Stimulated activated CD4-positive, alpha-beta T cell treated with anti-CD3 and anti-CD28 coated beads, Interleukin-1b, Interleukin-23, amount 100 ng/mL, for 4 hours (primary cell): ENCODE measurements around the gene CROCC2.

Source experiments
- DNase-seq, 2 donors: peaks; one replicate each; pipeline ENCODE4 v3.0.0-alpha.2; 2020; ENCODE audit warnings: low read depth in 2 of 2

The CROCC2 gene

DNA sequence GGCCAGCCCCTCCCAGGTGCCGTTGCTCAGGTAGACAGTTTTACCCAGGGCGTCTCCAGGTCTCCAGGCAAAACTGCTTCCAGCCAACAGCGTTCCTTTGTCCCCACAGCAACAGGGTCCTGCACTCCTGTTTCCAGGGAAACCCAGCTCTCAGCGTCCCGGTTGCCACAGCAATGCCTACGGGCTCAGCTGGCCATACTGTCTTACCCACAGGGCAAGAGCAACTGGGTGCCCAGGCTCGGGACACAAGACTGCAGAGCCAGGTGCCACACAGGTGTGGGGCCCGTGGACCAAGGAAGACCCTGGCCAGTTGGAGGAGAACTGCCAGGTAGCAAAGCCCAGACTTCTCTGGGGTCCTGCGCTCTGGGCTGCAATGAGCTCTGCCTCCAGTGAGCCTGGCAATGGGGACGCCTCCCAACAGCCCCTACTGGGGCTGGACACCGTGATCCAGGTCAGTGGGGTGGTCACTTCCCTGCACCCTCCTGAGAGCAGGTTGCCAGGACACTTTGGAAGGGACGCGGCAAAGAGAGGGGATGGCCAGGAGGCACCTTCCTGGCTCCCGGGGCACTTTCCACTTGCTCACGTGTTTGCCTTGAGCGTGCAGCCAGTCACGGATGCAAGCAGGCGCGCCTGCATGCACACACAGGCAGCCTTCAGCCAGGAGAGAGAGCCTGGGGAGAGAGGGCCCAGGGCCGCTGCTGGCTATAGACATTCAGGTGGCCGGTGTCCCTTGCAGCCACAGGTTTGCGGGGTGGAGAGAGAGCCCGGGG lies at the start of gene CROCC2:
CROCC2 (plus strand) TSS at position 196 of the 770 bp plus-strand sequence; CDS start at position 374, 178 bp downstream.
- DNase-seq, result no peak

DNA sequence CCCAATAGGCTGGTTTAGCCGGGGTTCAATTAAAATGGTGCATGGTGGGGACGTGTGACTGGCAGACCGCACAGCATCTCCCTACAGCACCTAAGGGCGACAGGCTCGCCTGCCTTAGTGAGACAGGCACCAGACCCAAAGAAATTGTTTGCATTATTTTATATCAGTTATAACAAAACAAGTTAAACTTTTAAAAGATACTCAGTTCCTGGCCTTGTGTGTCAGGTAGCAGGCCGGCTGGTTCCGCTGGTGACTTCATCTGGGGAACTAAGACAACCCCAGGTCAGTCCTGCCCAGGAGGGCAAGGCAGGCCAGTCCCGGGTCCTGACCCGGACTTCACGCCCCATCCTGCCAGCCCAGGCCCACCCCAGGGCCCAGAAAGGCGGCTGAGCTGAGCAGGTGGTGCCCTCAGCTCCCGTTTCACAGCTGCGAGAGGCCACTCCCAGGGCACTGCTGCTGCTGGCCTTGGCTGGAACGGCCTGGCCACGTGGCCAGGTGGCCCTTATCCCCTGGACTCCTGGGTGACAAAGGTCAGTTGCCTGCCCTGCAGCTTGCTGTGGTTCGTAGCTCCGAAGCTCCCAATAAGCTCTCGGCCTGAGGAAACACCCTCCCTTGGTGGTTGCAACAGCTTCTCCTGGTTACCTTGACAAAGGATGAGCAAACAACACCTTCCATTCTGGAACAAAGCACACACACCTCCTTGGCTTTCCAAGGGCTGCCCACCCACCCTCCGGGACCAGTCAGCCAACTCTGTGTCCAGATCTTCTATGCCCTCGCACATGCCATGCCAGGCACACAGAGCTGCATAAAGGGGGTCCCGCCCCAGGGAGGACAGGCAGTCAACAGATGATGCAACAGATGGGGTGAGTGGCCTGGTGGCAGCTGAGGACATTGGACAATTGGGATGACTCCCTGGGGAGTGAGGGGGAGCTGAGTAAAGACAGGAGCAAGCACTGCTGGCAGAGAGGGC lies 48.8 kb upstream of the CROCC2 start:
- DNase-seq, result no peak

DNA sequence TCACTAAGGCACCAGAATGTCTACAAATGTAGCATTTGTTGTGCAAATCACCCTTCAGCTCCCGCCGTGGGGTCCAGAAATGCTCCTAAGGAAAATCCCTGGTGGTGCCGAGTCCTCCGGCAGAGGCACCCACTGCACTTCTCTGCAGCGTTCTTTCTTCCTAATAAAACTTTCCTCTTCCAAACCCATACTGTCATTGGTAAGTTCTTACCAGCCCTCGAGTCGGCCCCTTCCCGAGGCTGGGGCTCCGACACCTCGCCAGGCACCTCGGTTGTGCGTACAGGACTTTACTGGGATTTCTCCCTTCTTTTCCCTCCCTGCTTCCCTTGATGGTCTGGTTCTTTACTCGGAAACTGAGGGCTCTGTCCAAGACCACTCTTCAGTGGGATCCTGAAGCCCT lies 47.8 kb upstream of the CROCC2 start:
- DNase-seq, result no peak

DNA sequence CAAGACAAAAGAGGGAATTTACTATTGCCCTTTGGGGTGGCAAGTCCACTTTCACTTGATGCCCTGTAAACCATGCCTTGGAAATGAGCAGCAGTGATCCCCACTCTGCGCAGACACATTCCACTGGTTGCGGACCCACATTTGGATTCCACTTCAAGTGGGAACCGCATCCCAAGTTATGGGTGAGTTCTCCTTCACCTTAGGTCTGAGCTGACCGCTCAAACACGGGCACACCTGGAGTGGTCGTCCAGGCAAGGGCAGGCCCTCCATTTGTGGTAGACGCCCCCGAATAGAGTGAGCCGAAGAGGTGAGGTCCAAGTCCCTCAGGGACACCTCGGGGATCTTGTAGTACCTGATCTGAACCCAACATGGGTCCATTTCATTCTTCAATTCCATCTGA lies 47.3 kb upstream of the CROCC2 start:
- no peak for DNase-seq

DNA sequence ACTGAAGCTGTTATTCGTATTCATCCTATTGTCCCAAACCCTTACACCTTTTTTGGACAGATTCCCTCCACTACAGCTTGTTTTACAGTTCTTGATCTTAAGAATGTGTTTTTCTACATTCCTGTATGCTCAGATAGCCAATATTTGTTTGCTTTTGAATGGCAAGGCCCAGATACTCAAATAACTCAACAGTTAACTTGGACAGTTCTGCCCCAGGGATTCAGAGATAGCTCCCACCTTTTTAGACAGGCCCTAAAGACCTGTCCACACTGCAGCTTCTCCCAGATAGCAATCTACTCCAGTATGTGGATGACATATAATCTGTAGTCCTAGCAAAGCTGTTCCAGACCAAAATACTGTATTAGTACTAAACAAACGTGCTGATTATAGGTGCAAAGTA lies 44.6 kb upstream of the CROCC2 start:
- DNase-seq, result no peak

DNA sequence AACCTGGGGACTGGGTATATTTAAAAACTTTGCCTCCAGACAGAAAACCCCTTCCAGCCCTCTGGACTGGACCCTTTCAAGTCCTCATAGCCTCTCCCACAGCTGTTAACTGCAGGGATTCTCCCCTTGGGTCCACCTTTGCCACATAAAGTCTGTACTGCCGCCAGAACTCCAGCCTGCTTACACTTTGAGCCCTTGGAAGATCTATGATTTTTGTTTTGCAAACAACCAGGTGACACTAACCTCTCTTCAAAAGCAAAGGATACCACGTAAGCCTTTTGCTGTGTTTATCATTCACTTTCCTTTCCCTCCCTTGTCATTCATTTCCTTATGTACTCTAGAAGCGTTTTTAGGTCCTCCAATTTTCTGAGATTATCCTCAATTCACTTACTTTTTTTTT lies 41.7 kb upstream of the CROCC2 start:
- DNase-seq, result no peak

DNA sequence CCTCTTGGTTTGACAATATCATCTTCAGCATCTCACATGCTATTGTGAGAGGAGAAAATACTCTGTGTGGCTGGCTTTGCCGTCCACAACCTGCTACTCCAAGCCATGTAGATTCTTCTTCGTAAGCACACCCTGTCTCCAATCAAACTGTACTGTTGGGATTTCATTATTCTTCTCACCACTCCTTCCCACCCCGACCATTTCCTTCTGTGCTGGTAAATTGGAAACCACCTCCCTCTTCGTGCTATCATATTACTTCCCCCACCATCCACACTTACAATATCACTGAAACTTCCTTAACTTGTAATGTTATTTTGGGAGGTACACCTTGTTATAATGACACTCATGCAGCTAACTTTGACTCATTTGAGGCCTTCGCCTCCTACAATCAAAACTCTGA lies 40.7 kb upstream of the CROCC2 start:
- no peak for DNase-seq

DNA sequence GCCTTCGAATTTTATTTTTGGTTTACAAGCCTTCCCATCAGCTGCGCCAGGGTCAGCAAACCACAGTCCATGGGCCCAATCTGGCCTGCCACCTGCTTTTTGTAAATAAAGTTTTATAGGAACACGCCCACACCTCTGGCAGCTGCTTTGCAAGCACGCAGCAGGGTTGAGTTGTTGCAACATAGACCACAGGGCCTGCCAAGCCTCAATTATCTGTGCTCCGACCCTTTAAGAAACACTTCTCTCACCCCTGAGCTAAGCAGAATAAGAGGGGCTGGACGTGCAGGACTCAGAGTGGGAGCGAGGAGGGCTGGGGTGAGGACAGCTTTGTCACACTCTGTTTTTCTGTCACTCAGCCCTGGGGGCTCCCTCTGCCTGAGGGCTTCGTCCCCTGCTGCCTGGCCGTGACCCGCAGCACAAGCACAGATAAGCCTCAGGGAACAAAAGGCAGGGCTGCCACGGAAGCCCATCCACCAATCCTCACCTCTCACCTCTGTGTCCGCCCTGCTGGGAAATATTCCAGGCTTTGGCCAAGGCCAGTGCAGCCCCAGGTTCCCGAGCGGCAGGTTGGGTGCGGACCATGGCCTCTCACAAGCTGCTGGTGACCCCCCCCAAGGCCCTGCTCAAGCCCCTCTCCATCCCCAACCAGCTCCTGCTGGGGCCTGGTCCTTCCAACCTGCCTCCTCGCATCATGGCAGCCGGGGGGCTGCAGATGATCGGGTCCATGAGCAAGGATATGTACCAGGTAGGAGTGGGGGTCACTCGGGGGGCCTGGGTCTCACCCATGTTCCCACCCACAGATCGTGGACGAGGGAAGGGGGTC lies 37.6 kb upstream of the CROCC2 start, which contains the start of gene AGXT:
AGXT (plus strand) TSS at position 539 of the 823 bp plus-strand sequence; CDS start at position 581, 42 bp downstream.
- DNase-seq, result no peak

DNA sequence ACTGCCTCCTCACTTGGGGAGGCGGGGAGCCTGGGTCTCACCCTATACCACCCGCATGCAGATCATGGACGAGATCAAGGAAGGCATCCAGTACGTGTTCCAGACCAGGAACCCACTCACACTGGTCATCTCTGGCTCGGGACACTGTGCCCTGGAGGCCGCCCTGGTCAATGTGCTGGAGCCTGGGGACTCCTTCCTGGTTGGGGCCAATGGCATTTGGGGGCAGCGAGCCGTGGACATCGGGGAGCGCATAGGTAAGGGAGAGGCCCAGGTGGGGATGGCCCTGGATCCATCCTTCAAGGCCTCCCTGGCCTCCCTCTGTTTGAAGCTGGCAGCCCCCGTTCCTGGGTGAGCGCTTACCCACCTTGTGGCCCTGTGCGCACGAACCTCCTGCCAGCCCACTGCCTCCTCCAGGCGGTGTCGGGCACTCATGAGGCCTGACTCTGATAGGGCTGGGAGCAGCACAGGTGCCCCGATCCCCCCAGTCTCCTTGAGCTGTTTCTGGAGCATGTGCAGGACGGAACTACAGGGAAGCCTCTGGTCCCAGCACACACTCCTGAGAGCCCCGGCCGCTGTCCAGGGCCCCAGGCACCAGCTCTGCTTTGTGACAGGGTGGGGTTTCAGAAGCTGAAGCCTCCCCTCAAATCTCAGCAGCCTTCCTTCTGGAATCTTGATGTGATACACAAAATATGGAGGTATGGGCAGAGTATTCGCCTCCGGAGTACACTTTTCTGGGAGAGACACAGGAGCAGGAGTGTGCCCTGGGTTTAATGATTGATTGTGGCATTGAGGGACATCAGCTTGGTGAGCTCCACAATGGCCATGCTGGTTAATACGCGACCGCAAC lies 36.8 kb upstream of the CROCC2 start:
- no peak for DNase-seq

DNA sequence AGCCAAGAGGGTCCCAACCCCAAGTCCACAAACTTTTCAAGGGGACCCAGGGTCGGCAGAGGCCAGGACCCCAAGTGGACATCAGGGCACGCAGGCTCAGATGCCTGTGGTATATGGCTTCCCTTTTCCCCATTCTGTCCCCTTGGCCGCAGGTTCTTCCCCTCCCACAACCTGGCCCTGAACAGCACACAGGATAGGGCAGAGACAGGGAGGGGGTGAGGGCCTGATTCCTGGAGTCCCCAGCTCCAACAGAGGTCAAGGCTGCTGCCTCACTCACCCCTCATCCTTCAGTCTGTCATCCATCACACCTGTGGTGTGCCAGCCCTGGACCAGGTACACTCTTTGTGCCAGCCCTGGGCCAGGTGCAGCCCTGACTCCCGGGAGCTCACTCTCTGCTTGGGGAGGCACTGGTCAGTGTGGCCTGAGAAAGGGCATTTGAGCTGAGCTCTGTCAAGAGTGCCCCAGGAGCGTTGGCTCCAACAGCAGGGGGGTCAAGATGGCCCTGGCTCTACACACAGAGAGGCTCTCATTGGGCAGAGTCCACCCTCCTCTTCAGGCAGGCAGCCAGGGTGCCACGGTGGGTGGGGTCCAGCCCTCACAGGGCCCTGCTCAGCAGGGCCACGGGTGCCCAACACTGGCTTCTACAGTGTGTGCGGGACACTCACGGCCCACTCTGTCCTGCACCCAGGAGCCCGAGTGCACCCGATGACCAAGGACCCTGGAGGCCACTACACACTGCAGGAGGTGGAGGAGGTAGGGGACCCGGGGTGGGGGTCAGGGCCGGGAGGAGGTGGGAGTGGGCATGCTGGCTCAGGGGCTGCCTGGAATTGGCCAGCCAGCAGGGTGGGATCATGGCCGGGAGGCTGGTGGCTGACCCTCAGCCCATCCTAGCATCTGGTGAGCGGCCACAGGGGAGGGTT lies 35.9 kb upstream of the CROCC2 start:
- DNase-seq, result no peak

DNA sequence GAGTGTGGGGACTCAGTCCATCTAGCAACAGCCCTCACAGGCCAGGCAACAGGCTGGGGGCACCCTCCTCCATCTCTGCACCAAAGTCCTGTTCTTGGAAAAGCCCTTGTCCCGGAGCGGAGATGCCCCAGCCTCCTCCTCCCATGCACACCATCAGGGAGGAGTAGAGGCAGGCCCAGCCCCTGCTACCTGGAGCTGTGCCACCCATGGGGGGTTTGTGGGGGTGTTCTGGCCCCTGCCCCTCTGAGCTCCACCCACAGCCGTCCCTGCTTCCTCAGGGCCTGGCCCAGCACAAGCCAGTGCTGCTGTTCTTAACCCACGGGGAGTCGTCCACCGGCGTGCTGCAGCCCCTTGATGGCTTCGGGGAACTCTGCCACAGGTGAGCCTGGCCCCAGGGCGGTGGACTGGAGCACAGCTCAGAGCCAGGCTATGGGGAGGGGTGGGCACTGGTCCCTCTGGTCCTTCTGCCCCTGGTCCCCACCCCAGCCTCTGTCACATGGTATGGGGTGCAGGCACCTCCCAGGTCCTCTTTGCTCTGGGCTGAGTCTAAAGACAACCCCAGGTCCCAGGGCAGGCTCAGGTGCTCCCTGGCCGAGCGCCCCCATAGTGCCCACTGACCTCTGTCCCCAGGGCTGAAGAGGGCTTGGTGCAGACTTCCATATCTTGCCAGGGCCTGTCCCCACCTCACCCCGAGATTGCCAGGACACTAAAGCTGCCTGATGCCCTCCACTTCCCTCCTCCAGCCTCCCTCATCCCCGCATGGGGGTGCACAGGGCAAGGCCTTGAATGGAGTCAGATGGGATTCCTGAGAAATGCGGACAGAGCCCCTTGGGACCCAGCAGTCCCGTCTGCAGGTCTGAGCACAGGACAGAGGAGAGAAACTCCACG lies 34.8 kb upstream of the CROCC2 start:
- no peak for DNase-seq

DNA sequence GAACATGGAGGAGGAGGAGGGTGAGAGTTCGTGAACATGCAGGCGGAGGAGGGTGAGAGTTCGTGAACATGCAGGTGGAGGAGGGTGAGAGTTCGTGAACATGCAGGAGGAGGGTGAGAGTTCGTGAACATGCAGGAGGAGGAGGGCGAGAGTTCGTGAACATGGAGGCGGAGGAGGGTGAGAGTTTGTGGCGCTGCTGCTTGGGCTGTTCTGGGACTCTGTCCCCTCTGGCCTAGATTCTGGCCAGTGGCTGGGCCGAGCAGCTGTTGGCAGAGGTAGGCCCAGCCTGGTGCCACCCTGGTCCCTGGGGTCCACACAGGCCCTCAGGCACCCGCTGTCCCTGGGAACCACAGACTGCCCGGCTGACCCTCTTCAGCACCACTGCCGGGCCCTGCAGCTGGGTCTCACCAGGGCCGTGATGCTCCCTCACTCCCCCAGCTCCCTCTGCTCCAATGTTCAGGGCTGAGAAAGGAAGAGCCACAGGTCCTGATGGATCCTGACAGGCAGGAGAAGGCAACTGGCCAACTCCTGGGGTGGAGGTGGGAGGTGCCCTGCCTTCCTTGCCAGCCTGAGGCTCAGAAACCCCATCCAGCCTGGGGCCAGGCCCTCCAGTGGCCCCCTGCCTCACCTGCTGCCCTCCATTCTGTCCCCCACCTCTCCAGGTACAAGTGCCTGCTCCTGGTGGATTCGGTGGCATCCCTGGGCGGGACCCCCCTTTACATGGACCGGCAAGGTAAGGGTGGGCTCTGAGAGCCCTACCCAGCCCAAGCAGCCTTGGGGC lies 33.6 kb upstream of the CROCC2 start:
- no peak for DNase-seq

DNA sequence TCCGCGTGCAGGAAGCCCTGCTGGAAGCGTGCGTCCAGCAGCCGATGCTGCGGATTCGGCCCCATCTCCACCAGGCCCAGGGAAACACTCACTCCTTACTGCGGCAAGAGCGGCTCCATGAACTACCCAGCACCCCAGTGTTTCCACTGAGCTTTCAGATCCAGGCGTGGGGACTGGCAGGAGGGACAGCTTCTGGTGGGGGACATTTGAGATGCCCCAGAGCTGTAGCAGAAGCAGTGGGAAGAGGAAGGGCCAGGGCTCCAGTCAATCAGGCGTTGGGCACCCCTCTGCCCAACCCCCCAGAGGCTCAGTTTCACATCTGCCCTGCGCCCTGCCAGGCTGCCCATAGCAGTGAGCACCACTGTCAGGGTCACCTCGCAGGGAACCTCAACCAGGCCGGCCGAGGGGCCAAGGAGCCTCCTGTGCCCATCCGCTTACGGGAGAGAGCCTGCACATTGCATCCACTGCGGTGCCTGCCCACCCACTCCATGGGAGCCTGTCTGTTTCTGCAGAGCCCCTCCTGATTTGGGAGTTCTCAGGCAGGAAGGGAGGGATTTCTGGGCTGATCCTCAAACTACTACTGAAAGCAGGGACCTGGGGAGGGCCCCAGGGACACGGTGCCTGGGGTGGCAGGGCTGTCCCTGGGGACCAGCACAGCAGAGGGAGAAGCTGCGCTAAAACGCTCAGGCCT lies 32.9 kb upstream of the CROCC2 start:
- no peak for DNase-seq

DNA sequence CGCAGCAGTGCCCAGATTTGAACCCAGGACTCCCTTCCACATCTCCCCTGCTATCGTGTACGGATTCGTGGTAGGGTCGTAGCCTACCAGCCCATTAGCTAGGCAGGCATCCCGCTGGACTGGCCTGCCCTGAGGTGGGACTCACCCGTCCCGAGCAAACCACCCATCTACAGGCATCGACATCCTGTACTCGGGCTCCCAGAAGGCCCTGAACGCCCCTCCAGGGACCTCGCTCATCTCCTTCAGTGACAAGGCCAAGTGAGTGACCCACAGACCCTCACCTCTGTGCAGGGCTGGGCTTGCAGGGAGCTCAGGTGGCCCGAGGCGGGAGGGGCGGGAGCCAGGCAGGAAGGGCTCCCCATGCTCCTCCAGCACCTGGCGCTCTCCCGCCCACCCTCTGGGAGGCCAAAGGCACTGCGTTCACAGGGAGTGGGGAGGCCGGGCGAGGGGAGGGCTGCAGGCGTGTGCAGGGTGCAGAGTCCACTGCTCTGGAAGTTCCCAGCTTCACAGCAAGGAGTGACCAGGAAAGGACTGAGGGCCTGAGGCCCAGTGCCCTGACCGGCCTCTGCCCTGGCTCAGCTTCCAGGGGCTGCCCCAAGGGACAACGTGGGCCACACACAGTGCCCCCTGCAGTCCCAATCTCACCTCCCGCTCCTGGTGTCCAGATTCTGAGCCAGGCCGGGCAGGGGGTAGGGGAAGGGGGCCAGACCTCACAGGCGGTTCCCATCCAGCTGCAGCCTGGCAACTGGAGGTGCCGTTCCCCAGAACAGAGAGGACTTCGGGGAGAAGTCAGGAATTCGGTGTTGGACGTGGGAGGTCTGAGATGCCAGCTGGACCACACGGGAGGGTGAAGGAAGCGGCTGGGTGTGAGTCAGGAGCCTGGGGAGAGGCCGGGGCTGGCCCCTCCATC lies 32.1 kb upstream of the CROCC2 start:
- DNase-seq, result no peak

DNA sequence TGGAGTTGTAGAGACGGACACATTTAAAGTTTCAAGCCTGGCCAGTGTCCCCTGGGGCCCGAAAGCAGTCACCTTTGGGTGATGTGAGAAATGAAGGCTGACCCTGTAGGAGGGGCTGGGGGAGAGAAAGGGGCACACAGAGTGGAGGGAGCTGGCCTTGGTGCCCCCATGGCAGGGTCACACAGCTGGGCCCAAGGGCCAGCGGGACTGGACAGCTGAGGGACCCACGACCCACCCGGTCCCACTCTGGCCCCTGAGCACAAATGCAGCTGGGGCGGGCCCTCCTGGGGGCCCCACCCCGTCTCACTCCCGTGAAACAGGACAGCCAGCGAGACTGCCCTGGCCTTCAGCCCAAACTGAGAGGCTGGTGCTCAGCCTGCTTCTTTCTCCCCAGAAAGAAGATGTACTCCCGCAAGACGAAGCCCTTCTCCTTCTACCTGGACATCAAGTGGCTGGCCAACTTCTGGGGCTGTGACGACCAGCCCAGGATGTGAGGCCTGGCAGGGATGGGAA lies 31.4 kb upstream of the CROCC2 start:
- DNase-seq, result no peak
